SK-N-SH (cell line): ENCODE data around the gene SNX8. TPM values are rescaled to one million over a fixed set of nuclear protein-coding genes. Genes with fewer than 3 reads are reported as not detected.
A peak's percentile ranks its signal among the peaks of the same experiment; 100 is the strongest.

Experiments used
- CTCF ChIA-PET: fragments of 300-600, 350-600 bp; formaldehyde crosslinking; extraction: SDS; loops from one replicate; lab custom pipeline; 2021; lab: Yijun Ruan, JAX
- POLR2A ChIA-PET: fragments of 350-600 bp; sonication (Branson Sonifier 250); formaldehyde crosslinking; extraction: SDS; loops from one replicate; lab custom pipeline; 2020; ENCODE audit warnings: antibody characterized with exemption, inconsistent platforms; lab: Yijun Ruan, JAX
- DNase-seq: peaks from one replicate; pipeline ENCODE4 v3.0.0; 2012
- H2AFZ ChIP-seq: fragments of 200-600 bp; sonication (generic); 2 replicates; pipeline ENCODE4 v1.8.1; 2016; ENCODE audit warnings: antibody characterized with exemption, mild to moderate bottlenecking, low read depth
- H3F3A ChIP-seq: fragments of 200-600 bp; sonication (generic); replicated peaks from 2 replicates; pipeline ENCODE3; 2016; ENCODE audit warnings: antibody characterized with exemption, mild to moderate bottlenecking; ENCODE audit not compliant: insufficient read depth
- H3K27ac ChIP-seq, 2 experiments: fragments of 200-500 bp in 1 of 2; fragments of 200-600 bp in 1 of 2; sonication (Bioruptor generic) in 1 of 2; sonication (generic), shearing (Covaris generic) in 1 of 2; 2 replicates each; pipeline versions ENCODE4 v1.5.1 to v1.6.1; 2014 to 2016; ENCODE audit warnings: low read depth in 2 of 2, inconsistent platforms in 1 of 2, low read length in 1 of 2, mild to moderate bottlenecking in 1 of 2, mixed read lengths in 1 of 2
- H3K27me3 ChIP-seq: fragments of 200-600 bp; sonication (generic), shearing (Covaris generic); 2 replicates; pipeline ENCODE4 v1.6.1; 2016; ENCODE audit warnings: mixed run types; ENCODE audit not compliant: insufficient read depth
- H3K36me3 ChIP-seq, 2 experiments: fragments of 200-500 bp in 1 of 2; fragments of 200-600 bp in 1 of 2; sonication (Bioruptor generic) in 1 of 2; sonication (generic) in 1 of 2; replicated peaks in 1 of 2; 2 replicates each; pipeline versions ENCODE3 to v1.5.1; 2014 to 2016; ENCODE audit warnings: low read length in 1 of 2, mild to moderate bottlenecking in 1 of 2; ENCODE audit not compliant: insufficient read depth in 2 of 2, control insufficient read depth in 1 of 2
- H3K4me1 ChIP-seq, 2 experiments: fragments of 200-500 bp in 1 of 2; fragments of 200-600 bp in 1 of 2; sonication (Bioruptor generic) in 1 of 2; sonication (generic), shearing (Covaris generic) in 1 of 2; 2 replicates each; pipeline versions ENCODE4 v1.5.1 to v1.6.1; 2014 to 2016; ENCODE audit warnings: low read depth in 1 of 2, low read length in 1 of 2, mixed run types in 1 of 2; ENCODE audit not compliant: insufficient read depth in 2 of 2, control insufficient read depth in 1 of 2
- H3K4me2 ChIP-seq: fragments of 200-600 bp; sonication (generic), shearing (Covaris generic); 2 replicates; pipeline ENCODE4 v1.6.1; 2017; ENCODE audit warnings: mixed run types
- H3K4me3 ChIP-seq, 2 experiments: fragments of 200-500 bp in 1 of 2; fragments of 200-600 bp in 1 of 2; sonication (Bioruptor generic) in 1 of 2; sonication (generic), shearing (Covaris generic) in 1 of 2; 2 replicates each; pipeline versions ENCODE4 v1.5.1 to v1.8.1; 2014 to 2016; ENCODE audit warnings: low read depth in 2 of 2, inconsistent platforms in 1 of 2, low read length in 1 of 2, mild to moderate bottlenecking in 1 of 2, mixed read lengths in 1 of 2, moderate library complexity in 1 of 2
- H3K79me2 ChIP-seq: fragments of 200-600 bp; sonication (generic); 2 replicates; pipeline ENCODE4 v1.8.1; 2017; ENCODE audit warnings: mild to moderate bottlenecking; ENCODE audit not compliant: insufficient read depth
- H3K9ac ChIP-seq: fragments of 200-600 bp; sonication (generic); 2 replicates; pipeline ENCODE4 v1.6.1; 2017; ENCODE audit warnings: mixed run types
- H3K9me2 ChIP-seq: fragments of 200-600 bp; sonication (generic); 2 replicates; pipeline ENCODE4 v1.6.1; 2017; ENCODE audit warnings: mixed run types
- H3K9me3 ChIP-seq: fragments of 200-600 bp; sonication (generic); 2 replicates; pipeline ENCODE4 v1.6.1; 2017; ENCODE audit warnings: mixed run types, mild to moderate bottlenecking, moderate library complexity
- H4K20me1 ChIP-seq: fragments of 200-600 bp; sonication (generic); 2 replicates; pipeline ENCODE4 v1.6.1; 2017; ENCODE audit warnings: mild to moderate bottlenecking, mixed run types; ENCODE audit not compliant: insufficient read depth
- ELF1 ChIP-seq: IDR thresholded peaks from 2 replicates; pipeline ENCODE4 v1.4.0; 2012
- FOSL2 ChIP-seq: IDR thresholded peaks from 2 replicates; pipeline ENCODE4 v1.4.0; 2012; ENCODE audit warnings: low read depth, mild to moderate bottlenecking, moderate library complexity, borderline replicate concordance
- FOXJ3 ChIP-seq: sonication (generic); formaldehyde crosslinking; IDR thresholded peaks from 2 replicates; pipeline ENCODE4 v1.5.1; 2020; ENCODE audit warnings: mild to moderate bottlenecking, missing genetic modification reagents
- FOXM1 ChIP-seq: IDR thresholded peaks from 2 replicates; pipeline ENCODE4 v1.4.0; 2012; ENCODE audit warnings: low read depth, mild to moderate bottlenecking
- GABPA ChIP-seq: IDR thresholded peaks from 2 replicates; pipeline ENCODE4 v1.4.0; 2012; ENCODE audit warnings: low read depth, mild to moderate bottlenecking
- GATA2 ChIP-seq: sonication (generic); formaldehyde crosslinking; IDR thresholded peaks from 2 replicates; pipeline ENCODE4 v1.5.0; 2020; ENCODE audit warnings: mild to moderate bottlenecking, missing genetic modification reagents
- IRF3 ChIP-seq: fragments of 150-350 bp; IDR thresholded peaks from 2 replicates; pipeline ENCODE4 v1.6.1; 2016; ENCODE audit warnings: mild to moderate bottlenecking, low read depth, low read length
- MXI1 ChIP-seq: IDR thresholded peaks from 2 replicates; pipeline ENCODE4 v1.6.1; 2012; ENCODE audit warnings: mild to moderate bottlenecking, low read depth, low read length, improper control_type of control experiment
- POLR2AphosphoS5 ChIP-seq: IDR thresholded peaks from 2 replicates; pipeline ENCODE4 v1.6.1; 2012; ENCODE audit warnings: low read depth, low read length
- RAD21 ChIP-seq: IDR thresholded peaks from 2 replicates; pipeline ENCODE4 v1.6.1; 2012; ENCODE audit warnings: mild to moderate bottlenecking, low read length
- RFX5 ChIP-seq: IDR thresholded peaks from 2 replicates; pipeline ENCODE4 v1.6.1; 2012; ENCODE audit warnings: mild to moderate bottlenecking, improper control_type of control experiment, low read length
- RXRA ChIP-seq: IDR thresholded peaks from 2 replicates; pipeline ENCODE4 v1.4.0; 2012; ENCODE audit warnings: low read depth, mild to moderate bottlenecking, borderline replicate concordance
- SMC3 ChIP-seq: IDR thresholded peaks from 2 replicates; pipeline ENCODE4 v1.6.1; 2012; ENCODE audit warnings: low read depth, low read length, improper control_type of control experiment
- TAF1 ChIP-seq: IDR thresholded peaks from 2 replicates; pipeline ENCODE4 v1.6.1; 2012; ENCODE audit warnings: low read depth, mild to moderate bottlenecking, low read length, moderate library complexity, borderline replicate concordance
- TCF12 ChIP-seq: IDR thresholded peaks from 2 replicates; pipeline ENCODE4 v1.4.0; 2012
- USF2 ChIP-seq: fragments of 150-350 bp; IDR thresholded peaks from 2 replicates; pipeline ENCODE4 v1.6.1; 2017; ENCODE audit warnings: antibody characterized with exemption, low read length, low read depth, borderline replicate concordance
- YY1 ChIP-seq: IDR thresholded peaks from 2 replicates; pipeline ENCODE4 v1.4.0; 2012; ENCODE audit warnings: low read depth, mild to moderate bottlenecking
- WGBS: methylation state at CpG from one replicate; pipeline ENCODE4 v1.1.6; 2017; ENCODE audit warnings: low lambda C conversion rate; 5-methylcytosine and 5-hydroxymethylcytosine counted together
- polyA plus RNA-seq, 3 experiments: library from polyadenylated mRNA; depleted of rRNA; stranded (reverse); fragments of >200 nt; gene quantifications; 2 replicates each; pipeline ENCODE4 v1.2.3, GENCODE V29; 2012
- TF ChIP-seq, protein P1 (sequence below): IDR thresholded peaks from 2 replicates; pipeline ENCODE4 v1.4.0; 2012; ENCODE audit warnings: low read depth
- TF ChIP-seq, protein P2 (sequence below): IDR thresholded peaks from 2 replicates; pipeline ENCODE4 v1.6.1; 2012; ENCODE audit warnings: mild to moderate bottlenecking, low read depth, low read length, moderate library complexity
- TF ChIP-seq, protein P3 (sequence below): fragments of 200-600 bp; sonication (generic); IDR thresholded peaks from 2 replicates; pipeline ENCODE4 v1.6.1; 2017; ENCODE audit warnings: antibody characterized with exemption, mild to moderate bottlenecking, moderate library complexity

Gene SNX8
- polyA plus RNA-seq, 1 of the 3 experiments (the other 2 are of a cell fraction), result 20.6 TPM

DNA sequence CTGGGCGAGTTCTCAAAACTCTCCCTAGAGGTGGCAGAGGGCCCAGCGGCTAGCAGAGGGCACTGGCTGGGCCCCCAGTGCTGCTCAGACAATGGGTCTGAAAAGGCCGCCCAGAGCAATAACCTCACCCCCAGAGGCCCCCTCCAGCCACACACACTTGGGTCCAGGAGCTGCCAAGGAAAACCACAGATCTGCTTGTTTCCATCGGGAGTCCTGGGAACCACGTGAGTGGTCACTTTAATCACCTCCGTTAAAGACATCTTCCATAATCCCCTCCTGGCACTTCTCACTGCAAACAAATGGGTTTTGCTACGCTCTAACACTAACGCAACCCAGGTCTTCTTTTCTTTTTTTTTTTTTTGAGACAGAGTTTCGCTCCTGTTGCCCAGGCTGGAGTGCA is 42.2 kb downstream of the SNX8 start:
- no peaks in the 10 kb centered on the region for H3K79me2 ChIP-seq
- no peak overlapping the region for H3K9ac ChIP-seq
- H3K36me3 ChIP-seq, result peaks cover 0 to 6% of the 10 kb centered on the region in 2 experiments
- no peak overlapping the region for H2AFZ ChIP-seq
- no peak for TF ChIP-seq RXRA
- H3K4me1 ChIP-seq, result peaks cover 0 to 12% of the 10 kb centered on the region in 2 experiments; a peak in 1 of 4 replicates
- H4K20me1 ChIP-seq, result no peaks in the 10 kb centered on the region
- H3K9me3 ChIP-seq, result no peaks in the 10 kb centered on the region
- DNase-seq, result peak; percentile 38
- no peak overlapping the region for H3K4me3 ChIP-seq
- H3K27me3 ChIP-seq, result no peaks in the 10 kb centered on the region
- POLR2A ChIA-PET, result no interaction called here
- no peak overlapping the region for H3K27ac ChIP-seq
- H3K9me2 ChIP-seq, result no peaks in the 10 kb centered on the region
- H3K4me2 ChIP-seq, result no peak overlapping the region
- CTCF ChIA-PET, result no interaction called here
- no peaks in the 10 kb centered on the region for H3F3A ChIP-seq
- 91% methylated on average over 8 of the region's 9 CpGs for WGBS

DNA sequence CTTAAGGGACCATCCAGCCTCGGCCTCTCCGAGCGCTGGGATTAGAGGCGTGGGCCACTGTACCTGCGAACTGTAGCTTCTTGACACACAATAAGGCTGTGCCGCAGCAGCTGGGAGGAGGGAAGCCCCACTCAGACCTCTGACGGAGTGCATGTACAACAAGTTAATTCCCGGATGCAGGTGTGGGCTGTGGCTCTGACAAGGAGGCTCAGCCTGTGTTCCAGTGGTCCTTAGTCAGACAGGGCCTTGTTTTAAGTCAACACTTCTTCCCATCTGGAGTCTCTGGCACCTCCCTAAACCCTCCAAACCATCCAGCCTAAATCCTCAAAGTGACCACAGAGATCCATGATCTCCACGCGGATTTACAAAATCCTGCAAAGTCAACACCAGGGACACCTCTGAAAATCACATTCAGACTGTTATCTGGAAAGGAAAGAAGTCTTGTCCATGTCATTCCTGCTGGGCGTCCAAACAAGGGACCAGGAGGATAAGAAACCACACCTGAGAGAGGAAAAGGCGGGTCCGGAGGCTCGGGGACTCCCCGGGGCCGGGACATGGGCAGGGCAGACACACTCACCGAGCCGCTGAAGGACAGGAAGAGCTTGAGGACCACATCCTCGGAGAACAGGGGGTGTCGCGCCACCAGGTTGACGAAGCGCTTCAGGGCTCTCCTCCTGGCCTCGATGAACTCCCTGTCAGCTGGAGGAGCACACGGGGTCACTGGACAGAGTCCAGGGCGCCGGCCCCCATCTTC is 42.8 kb downstream of the SNX8 start:
- Histone ChIP-seq H3K79me2 (no peaks in the 10 kb centered on the region), H3K27me3 (no peaks in the 10 kb centered on the region), H3K9me3 (no peaks in the 10 kb centered on the region), H4K20me1 (no peaks in the 10 kb centered on the region), H2AFZ (no peak overlapping the region), H3K9me2 (no peaks in the 10 kb centered on the region), H3F3A (no peaks in the 10 kb centered on the region), H3K9ac (no peak overlapping the region), H3K36me3 (peaks cover 5 to 6% of the 10 kb centered on the region in 2 experiments), H3K27ac (no peak overlapping the region), H3K4me2 (no peak overlapping the region), H3K4me1 (peaks cover 0 to 14% of the 10 kb centered on the region in 2 experiments; a peak in 1 of 4 replicates), H3K4me3 (no peak overlapping the region)
- ChIA-PET POLR2A (no interaction called here), CTCF (no interaction called here)
- TF ChIP-seq, protein P1, sequence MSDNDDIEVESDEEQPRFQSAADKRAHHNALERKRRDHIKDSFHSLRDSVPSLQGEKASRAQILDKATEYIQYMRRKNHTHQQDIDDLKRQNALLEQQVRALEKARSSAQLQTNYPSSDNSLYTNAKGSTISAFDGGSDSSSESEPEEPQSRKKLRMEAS, result no peak
- TF ChIP-seq, protein P2, sequence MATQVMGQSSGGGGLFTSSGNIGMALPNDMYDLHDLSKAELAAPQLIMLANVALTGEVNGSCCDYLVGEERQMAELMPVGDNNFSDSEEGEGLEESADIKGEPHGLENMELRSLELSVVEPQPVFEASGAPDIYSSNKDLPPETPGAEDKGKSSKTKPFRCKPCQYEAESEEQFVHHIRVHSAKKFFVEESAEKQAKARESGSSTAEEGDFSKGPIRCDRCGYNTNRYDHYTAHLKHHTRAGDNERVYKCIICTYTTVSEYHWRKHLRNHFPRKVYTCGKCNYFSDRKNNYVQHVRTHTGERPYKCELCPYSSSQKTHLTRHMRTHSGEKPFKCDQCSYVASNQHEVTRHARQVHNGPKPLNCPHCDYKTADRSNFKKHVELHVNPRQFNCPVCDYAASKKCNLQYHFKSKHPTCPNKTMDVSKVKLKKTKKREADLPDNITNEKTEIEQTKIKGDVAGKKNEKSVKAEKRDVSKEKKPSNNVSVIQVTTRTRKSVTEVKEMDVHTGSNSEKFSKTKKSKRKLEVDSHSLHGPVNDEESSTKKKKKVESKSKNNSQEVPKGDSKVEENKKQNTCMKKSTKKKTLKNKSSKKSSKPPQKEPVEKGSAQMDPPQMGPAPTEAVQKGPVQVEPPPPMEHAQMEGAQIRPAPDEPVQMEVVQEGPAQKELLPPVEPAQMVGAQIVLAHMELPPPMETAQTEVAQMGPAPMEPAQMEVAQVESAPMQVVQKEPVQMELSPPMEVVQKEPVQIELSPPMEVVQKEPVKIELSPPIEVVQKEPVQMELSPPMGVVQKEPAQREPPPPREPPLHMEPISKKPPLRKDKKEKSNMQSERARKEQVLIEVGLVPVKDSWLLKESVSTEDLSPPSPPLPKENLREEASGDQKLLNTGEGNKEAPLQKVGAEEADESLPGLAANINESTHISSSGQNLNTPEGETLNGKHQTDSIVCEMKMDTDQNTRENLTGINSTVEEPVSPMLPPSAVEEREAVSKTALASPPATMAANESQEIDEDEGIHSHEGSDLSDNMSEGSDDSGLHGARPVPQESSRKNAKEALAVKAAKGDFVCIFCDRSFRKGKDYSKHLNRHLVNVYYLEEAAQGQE, result no peak
- TF ChIP-seq, protein P3, sequence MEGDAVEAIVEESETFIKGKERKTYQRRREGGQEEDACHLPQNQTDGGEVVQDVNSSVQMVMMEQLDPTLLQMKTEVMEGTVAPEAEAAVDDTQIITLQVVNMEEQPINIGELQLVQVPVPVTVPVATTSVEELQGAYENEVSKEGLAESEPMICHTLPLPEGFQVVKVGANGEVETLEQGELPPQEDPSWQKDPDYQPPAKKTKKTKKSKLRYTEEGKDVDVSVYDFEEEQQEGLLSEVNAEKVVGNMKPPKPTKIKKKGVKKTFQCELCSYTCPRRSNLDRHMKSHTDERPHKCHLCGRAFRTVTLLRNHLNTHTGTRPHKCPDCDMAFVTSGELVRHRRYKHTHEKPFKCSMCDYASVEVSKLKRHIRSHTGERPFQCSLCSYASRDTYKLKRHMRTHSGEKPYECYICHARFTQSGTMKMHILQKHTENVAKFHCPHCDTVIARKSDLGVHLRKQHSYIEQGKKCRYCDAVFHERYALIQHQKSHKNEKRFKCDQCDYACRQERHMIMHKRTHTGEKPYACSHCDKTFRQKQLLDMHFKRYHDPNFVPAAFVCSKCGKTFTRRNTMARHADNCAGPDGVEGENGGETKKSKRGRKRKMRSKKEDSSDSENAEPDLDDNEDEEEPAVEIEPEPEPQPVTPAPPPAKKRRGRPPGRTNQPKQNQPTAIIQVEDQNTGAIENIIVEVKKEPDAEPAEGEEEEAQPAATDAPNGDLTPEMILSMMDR, result no peak
- no peak for TF ChIP-seq TAF1
- no peak for TF ChIP-seq IRF3
- TF ChIP-seq USF2, result no peak
- TF ChIP-seq GATA2 (CRISPR knock-in tag), result no peak
- TF ChIP-seq MXI1, result no peak
- no peak for TF ChIP-seq RFX5
- no peak for TF ChIP-seq FOXJ3
- no peak for TF ChIP-seq SMC3
- no peak for TF ChIP-seq FOXM1
- TF ChIP-seq POLR2AphosphoS5, result no peak
- TF ChIP-seq FOSL2, result no peak
- TF ChIP-seq GABPA, result no peak
- TF ChIP-seq RAD21, result no peak
- no peak for TF ChIP-seq TCF12
- TF ChIP-seq YY1, result no peak
- TF ChIP-seq ELF1, result no peak
- 94% methylated on average over 24 of the region's 27 CpGs for WGBS
- DNase-seq, result peak; percentile 29
